Measurements from ENCODE around the gene SLCO1A2. TPM values are rescaled to one million over a fixed set of nuclear protein-coding genes. Genes with fewer than 3 reads are reported as not detected.

SLCO1A2 gene
- polyA plus RNA-seq, 3 donors, result not detected

DNA sequence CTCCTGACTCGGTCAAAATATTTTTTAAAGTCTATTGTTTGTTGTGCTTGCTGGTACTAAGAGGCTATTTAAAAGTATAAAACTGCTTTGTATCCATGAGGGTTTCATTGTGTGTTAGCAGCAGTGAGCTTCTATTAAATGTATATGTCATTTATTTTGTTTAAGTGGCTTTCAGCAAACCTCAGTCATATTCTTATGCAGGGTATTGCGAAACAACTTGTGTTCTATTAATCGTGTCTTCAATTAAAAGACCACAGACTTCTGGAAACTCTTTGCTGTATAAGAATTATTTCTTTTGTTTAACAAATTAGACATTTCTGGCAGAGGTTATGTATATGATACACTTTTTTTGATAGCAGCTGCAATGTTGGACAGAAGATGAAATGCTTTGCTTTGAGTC lies 44.5 kb upstream of the SLCO1A2 start:
- TF ChIP-seq, protein P1, sequence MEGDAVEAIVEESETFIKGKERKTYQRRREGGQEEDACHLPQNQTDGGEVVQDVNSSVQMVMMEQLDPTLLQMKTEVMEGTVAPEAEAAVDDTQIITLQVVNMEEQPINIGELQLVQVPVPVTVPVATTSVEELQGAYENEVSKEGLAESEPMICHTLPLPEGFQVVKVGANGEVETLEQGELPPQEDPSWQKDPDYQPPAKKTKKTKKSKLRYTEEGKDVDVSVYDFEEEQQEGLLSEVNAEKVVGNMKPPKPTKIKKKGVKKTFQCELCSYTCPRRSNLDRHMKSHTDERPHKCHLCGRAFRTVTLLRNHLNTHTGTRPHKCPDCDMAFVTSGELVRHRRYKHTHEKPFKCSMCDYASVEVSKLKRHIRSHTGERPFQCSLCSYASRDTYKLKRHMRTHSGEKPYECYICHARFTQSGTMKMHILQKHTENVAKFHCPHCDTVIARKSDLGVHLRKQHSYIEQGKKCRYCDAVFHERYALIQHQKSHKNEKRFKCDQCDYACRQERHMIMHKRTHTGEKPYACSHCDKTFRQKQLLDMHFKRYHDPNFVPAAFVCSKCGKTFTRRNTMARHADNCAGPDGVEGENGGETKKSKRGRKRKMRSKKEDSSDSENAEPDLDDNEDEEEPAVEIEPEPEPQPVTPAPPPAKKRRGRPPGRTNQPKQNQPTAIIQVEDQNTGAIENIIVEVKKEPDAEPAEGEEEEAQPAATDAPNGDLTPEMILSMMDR (IDR thresholded peaks at IDR 0.05), result no peak
- no CpG with 5 or more reads among the region's 3 CpGs for WGBS (ENCODE audit: insufficient coverage)
- no peaks in the 10 kb centered on the region for H3K4me1 Mint-ChIP-seq
- Histone ChIP-seq H3K9ac (ENCODE audit: insufficient read depth, low read length, poor library complexity, severe bottlenecking) (no peak overlapping the region), H3K79me2 (ENCODE audit: insufficient read depth, low read length) (no peaks in the 10 kb centered on the region), H3K9me3 (replicated peaks in 1 of 2; ENCODE audit: control insufficient read depth in 1 of 2, insufficient read depth in 1 of 2, low read length in 2 of 2) (no peaks in the 10 kb centered on the region), H4K20me1 (ENCODE audit: insufficient read depth, low read length) (no peaks in the 10 kb centered on the region), H3K27ac (ENCODE audit: low read depth in 1 of 2, low read length in 2 of 2) (no peak overlapping the region), H3K27me3 (ENCODE audit: control insufficient read depth in 2 of 2, insufficient read depth in 2 of 2, low read length in 2 of 2) (no peaks in the 10 kb centered on the region), H3K4me3 (replicated peaks in 1 of 3; ENCODE audit: low read depth in 2 of 3, low read length in 3 of 3) (no peak overlapping the region), H3K4me1 (ENCODE audit: control insufficient read depth in 1 of 2, insufficient read depth in 2 of 2, low read length in 2 of 2) (no peaks in the 10 kb centered on the region), H2AFZ (ENCODE audit: insufficient read depth, low read depth, low read length, poor library complexity, severe bottlenecking) (no peak overlapping the region), H3K36me3 (replicated peaks in 1 of 2; ENCODE audit: control insufficient read depth in 1 of 2, insufficient read depth in 2 of 2, low read length in 2 of 2) (no peaks in the 10 kb centered on the region), H3K4me2 (replicated peaks; ENCODE audit: extremely low read depth, low read length, poor library complexity, severe bottlenecking) (no peak overlapping the region)
- peaks cover 0 to 2% (median 0%) of the 10 kb centered on the region in 3 donors for H3K27me3 Mint-ChIP-seq (ENCODE audit: low read depth in 3 of 3)
- H3K9me3 Mint-ChIP-seq, result peaks cover 0 to 8% (median 0%) of the 10 kb centered on the region in 7 donors
- H3K36me3 Mint-ChIP-seq, result no peaks in the 10 kb centered on the region
- no peak overlapping the region for H3K27ac Mint-ChIP-seq
- intact Hi-C loops (cut with micrococcal nuclease), result no loop called here
- DNase-seq, result no peak
- H3K4me3 Mint-ChIP-seq, result no peak overlapping the region

- Histone ChIP-seq H3K9me3 (replicated peaks in 1 of 2; ENCODE audit: control insufficient read depth in 1 of 2, insufficient read depth in 1 of 2, low read length in 2 of 2) (no peaks in the 10 kb centered on the region), H3K27ac (ENCODE audit: low read depth in 1 of 2, low read length in 2 of 2) (no peak within 1 kb of the TSS), H3K9ac (ENCODE audit: insufficient read depth, low read length, poor library complexity, severe bottlenecking) (no peak within 1 kb of the TSS), H3K4me1 (ENCODE audit: control insufficient read depth in 1 of 2, insufficient read depth in 2 of 2, low read length in 2 of 2) (no peaks in the 10 kb centered on the region), H3K79me2 (ENCODE audit: insufficient read depth, low read length) (no peaks in the 10 kb centered on the region), H4K20me1 (ENCODE audit: insufficient read depth, low read length) (no peaks in the 10 kb centered on the region), H3K36me3 (replicated peaks in 1 of 2; ENCODE audit: control insufficient read depth in 1 of 2, insufficient read depth in 2 of 2, low read length in 2 of 2) (no peaks in the 10 kb centered on the region), H3K4me3 (replicated peaks in 1 of 3; ENCODE audit: low read depth in 2 of 3, low read length in 3 of 3) (no peak within 1 kb of the TSS), H3K27me3 (ENCODE audit: control insufficient read depth in 2 of 2, insufficient read depth in 2 of 2, low read length in 2 of 2) (no peaks in the 10 kb centered on the region), H3K4me2 (replicated peaks; ENCODE audit: extremely low read depth, low read length, poor library complexity, severe bottlenecking) (no peak within 1 kb of the TSS), H2AFZ (ENCODE audit: insufficient read depth, low read depth, low read length, poor library complexity, severe bottlenecking) (no peak within 1 kb of the TSS)
- TF ChIP-seq, protein P1 (IDR thresholded peaks at IDR 0.05), result no peak
- no peak for DNase-seq
- H3K9me3 Mint-ChIP-seq, result peaks cover 0 to 2% (median 0%) of the 10 kb centered on the region in 7 donors
- H3K36me3 Mint-ChIP-seq, result no peaks in the 10 kb centered on the region
- no peak within 1 kb of the TSS for H3K4me3 Mint-ChIP-seq
- 100% methylated on average over 2 of the region's 2 CpGs for WGBS (ENCODE audit: insufficient coverage)
- intact Hi-C loops (cut with micrococcal nuclease), result no loop called here
- peaks cover 0 to 2% (median 0%) of the 10 kb centered on the region in 3 donors for H3K27me3 Mint-ChIP-seq (ENCODE audit: low read depth in 3 of 3)
- H3K4me1 Mint-ChIP-seq, result no peaks in the 10 kb centered on the region
- no peak within 1 kb of the TSS for H3K27ac Mint-ChIP-seq
These were observed 37.9 kb upstream of the SLCO1A2 start, which contains the start of gene IAPP for GRCh38 chr12:21372602-21373001. Gene IAPP (plus strand): TSS chr12:21372902. CDS start chr12:21373352, 450 bp downstream.
